OCI-M1 (cell line): Measurements from ENCODE around the gene FAM174C.
A peak's percentile ranks its signal among the peaks of the same experiment; 100 is the strongest.
"Not testable (repeated sequence)": the region's sequence is repeated elsewhere in the genome, so short reads cannot be mapped to it uniquely, and the experiment has no call there.

Source experiments
- DNase-seq: peaks from one replicate; lab custom pipeline; 2025; lab: John Stamatoyannopoulos, UW

FAM174C gene

GRCh38 chr19:1237027-1237659 lies 38.2 kb upstream of the FAM174C start:
- no peak for DNase-seq

DNA sequence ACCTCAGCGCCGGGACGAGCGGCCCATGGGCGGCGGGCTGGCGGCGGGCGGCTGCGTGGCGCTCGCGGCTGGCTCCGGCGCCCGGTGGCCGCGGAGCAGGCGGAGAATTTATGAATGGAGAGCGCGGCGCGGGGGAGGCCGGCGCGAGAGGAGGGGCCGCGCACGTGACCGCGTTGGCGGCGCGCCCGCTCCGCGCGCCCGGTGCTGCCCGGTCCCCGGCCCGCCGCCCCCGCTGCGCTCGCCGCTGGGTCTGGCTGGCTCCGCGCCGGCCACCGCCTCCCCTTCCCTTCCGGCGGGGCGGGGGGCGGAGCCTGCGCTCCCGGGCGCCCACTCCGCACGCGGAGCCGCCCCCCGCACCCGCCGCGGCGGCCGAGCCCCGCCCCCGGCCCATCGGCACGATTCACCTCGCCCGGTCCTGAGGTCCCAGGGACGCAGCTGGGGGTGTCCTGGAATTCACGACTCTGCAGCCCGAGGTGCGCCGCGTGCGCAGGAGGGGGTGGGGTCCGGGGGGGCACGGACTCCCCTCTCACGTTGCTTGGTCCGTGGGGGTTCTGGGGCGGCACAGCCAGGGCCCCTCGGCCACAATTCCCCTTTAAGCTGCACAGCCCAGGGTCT lies 37.5 kb upstream of the FAM174C start, which contains the start of gene CBARP:
CBARP (minus strand) TSS at position 252 of the 615 bp plus-strand sequence. CDS start 1,905 bp downstream, outside the sequence.
- DNase-seq = peak; percentile 33

- DNase-seq = no peak
Measured at GRCh38 chr19:1238369-1239303, 36.7 kb upstream of the FAM174C start.

GRCh38 chr19:1239420-1239795 lies 35.9 kb upstream of the FAM174C start:
- no peak for DNase-seq

DNA sequence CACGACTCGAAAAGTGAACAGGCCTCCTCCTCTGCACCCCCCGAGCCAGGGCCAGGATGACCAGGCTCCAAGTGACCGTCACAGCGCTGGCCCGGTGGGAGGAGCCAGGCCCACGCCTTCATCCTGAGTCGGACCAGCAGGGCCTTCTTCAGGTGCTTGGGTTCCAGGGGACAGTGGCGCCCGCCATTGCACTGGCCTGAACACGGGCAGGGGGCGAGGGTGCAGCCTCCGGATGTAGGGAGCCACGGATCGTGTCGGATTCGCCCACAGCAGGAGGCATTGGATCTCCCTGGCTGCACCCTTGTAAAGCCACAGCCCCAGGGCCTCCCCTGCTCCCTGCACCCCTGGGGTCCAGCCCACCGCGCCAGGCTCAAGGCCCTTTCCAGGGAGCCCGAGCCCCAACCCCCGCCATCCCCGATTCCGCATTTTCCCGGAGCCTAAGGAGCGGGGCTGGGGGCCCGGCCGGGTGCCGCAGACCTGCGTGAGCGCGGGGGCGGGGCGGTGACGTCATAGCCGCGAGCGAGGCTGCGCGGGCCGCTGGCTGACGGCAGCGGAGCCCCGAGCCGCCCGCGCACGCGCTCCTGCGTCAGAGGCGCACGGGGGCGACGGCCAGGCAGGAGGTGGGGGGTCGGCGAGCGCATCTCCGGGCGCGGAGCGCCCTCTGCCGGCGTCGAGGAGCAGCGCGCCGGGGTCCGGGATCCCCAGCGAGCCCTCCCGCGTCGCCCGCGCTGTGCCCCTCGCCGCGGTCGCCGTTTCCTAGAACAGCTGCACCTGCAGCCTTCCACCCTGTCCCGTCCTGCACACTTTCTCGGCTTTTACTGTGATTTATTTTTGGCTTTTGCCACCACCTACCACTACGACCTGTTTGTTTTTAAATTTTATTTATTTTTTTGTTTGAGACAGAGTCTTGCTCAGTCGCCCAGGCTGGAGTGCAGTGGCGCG lies 35.3 kb upstream of the FAM174C start:
- peak; percentile 88 for DNase-seq

- no peak for DNase-seq
Measured at GRCh38 chr19:1240925-1241324, 34.4 kb upstream of the FAM174C start.

DNA sequence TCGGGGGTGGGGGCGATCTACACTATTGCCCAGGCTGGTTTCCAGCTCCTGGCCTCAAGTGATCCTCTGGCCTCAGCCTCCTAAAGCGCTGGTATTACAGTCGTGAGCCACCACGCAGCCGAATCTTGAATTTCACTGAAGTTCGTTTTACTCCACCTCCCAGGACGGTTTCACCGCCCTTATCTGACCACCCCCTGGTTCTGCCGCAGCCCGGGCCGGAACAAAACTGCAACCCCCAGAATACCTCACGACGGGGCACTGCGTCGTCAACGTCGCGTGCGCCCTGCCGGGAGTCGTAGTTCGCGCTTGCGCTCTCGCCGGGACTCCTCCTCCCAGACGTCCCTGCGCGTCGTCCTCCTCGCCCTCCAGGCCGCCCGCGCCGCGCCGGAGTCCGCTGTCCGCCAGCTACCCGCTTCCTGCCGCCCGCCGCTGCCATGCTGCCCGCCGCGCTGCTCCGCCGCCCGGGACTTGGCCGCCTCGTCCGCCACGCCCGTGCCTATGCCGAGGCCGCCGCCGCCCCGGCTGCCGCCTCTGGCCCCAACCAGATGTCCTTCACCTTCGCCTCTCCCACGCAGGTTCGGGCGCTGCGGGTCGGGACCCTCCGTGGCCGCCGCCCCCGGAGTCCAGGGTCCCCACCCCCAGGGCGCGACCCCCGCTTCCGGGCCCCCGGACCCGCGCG lies 33.8 kb upstream of the FAM174C start, which contains the start of gene ATP5F1D:
ATP5F1D (plus strand) TSS at position 335 of the 679 bp plus-strand sequence; CDS start at position 435, 100 bp downstream.
- peak; percentile 95 for DNase-seq

GRCh38 chr19:1243768-1244692 lies 31.3 kb upstream of the FAM174C start:
- DNase-seq = peak; percentile 73

DNA sequence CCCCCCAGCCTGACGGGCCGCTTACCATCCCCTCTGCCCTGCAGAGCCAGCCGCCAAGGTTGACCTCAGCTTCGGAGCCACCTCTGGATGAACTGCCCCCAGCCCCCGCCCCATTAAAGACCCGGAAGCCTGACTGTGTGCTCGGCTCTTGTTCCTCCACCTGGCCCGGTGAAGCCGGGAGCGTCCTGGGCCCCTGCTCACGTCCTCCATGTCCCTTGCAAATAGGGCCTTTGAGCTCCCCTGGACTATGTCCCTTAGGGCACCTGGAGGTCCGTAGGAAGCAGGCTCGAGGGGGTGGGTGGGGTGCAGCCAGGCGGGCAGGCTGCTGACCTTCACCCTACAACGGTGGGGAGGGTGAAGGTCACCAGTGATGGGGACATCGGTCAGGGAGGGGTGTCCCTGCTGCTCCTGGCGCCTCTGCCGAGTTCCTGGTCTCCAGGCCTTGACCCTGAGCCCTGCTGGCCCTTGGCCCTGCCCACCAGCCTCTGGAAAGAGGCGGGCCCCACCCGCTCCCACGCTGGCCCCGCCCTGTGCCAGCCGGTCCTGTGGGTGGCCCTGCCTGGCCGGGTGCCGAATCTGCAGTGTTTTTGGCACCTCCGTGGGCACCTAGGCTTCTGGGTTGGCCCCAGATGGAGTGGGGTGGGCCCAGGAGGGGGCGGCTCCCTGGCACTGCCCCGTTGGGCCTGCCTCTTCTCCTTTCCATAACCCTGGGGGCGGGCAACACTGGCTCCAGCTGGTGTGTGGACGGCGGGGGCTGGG lies 30.5 kb upstream of the FAM174C start:
- DNase-seq = no peak

DNA sequence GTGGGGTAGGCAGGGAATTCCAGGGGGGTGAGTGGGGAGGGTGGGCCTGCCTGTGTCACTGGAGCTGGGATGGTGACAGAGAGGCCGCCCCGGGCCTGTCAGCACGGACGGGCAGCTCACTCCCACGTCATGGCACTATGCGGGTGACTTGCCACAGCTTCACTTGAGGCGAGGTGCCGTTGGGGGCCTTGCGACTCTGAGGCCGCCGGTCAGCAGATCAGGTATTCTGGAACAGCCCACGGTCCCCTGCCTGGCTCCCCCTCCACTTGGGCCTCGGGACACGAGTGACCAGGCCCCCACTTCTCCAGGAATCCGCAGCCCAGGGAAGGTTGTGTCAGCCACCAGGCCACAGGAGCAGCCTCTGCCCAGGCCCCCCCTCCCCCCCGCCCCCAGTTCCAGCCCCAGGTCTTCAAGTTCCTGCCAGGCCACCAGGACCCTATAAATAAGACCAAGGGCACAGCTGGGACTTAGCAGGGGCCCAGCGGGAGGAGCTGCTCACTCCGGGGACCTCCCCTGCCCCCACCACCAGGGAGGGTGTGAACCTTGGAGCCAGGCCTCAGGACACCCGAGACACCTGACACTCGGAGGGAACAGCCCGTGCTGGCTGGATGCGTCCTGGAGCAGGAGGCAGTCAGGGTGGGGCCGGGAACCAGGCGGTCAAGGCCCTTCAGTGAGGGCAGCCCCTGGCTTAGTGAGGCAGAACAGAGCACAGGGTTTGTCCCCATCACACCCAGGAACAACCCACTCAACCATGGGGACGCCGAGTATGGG lies 29.7 kb upstream of the FAM174C start:
- DNase-seq = no peak

GRCh38 chr19:1246265-1247087 lies 28.9 kb upstream of the FAM174C start:
- DNase-seq = not testable (repeated sequence)

GRCh38 chr19:1247748-1248138 lies 27.6 kb upstream of the FAM174C start:
- DNase-seq = no peak

GRCh38 chr19:1248139-1248785 lies 27.1 kb upstream of the FAM174C start, which contains the start of gene MIDN:
TSS of gene MIDN (plus strand) at chr19:1248583. CDS start at chr19:1250297, 1,714 bp downstream.
- peak; percentile 79 for DNase-seq

- DNase-seq = peak; percentile 79
Measured at GRCh38 chr19:1248786-1249297, 26.5 kb upstream of the FAM174C start.

DNA sequence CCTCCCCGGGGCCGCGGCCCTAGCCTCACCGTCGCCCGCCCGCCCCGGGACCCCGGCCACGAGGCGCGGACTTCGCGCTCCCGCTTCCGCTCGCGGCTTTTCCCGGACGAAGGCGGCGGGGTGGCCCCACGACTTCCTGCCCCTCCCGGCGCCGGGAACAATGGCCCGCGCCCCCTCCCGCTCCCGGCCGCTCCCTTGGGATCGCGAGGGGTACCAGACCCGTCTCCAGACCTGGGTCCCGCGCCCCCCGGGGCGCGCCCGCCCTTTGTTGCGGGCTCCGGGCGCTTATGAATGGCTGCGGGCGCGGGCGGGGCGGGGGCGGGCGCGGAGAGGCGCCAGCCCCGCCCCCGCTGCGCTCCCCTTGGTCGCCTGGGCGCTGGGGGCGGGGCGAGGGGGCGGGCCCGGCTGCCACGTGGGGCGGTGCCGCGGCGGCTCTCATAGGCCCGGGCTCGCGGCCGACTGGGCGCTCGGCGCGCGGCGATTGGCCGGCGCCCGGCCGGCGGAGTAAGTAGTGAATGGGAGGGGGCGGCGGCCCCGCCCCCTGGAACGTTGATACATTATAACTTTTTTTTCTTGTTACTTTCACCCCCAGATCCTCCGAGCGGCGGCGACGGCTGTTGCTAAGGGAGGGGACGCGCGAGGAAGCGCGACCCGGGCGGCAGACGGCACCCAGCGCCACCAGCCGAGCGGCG lies 25.9 kb upstream of the FAM174C start:
- DNase-seq = peak; percentile 94

DNA sequence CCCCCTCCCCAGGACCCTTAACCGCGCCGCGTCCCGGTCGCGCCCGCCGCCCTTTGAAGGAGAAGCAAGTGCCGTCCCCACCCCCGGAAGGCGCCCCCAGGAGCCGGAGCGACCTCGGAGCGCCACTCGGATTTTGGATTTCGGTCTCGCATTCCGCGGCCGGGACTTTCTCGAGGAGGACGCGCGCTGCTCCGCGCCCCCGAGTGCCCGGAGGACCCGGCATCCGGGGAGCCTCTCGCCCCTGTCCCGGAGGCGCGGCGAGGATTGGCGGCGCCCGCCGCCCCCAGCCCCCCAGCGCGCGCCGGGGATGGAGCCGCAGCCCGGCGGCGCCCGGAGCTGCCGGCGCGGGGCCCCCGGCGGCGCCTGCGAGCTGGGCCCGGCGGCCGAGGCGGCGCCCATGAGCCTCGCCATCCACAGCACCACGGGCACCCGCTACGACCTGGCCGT lies 25.3 kb upstream of the FAM174C start:
- DNase-seq = no peak
